ENCODE results near the gene MBOAT2. TPM values are rescaled to one million over a fixed set of nuclear protein-coding genes. Genes with fewer than 3 reads are reported as not detected.

MBOAT2 gene
- total and polyA plus RNA-seq, 7 donors = 0.11 to 3.5 (median 0.83) TPM

GRCh38 chr2:8837795-8838140 lies 165.7 kb downstream of the MBOAT2 start:
- no peaks in the 10 kb centered on the region for H3K36me3 ChIP-seq (ENCODE audit: insufficient read depth in 1 of 2, low read depth in 1 of 2)
- H3K4me3 ChIP-seq = peak overlapping the region; percentile 98
- DNase-seq = no peak
- peak overlapping the region; percentile 85 for H3K27ac ChIP-seq
- no peak for TF ChIP-seq CTCF (IDR thresholded peaks at IDR 0.05)
- H3K4me1 ChIP-seq = peaks cover 26% of the 10 kb centered on the region
- intact Hi-C loops (cut with DNase I) = no loop called here
- WGBS, 3 donors = 75 to 82% (median 76%) methylated on average over 11 of the region's 11 CpGs
- no peaks in the 10 kb centered on the region for H3K9me3 ChIP-seq
- H3K27me3 ChIP-seq (ENCODE audit: insufficient read depth in 3 of 3, low read length in 2 of 3) = no peaks in the 10 kb centered on the region
- peak; percentile 21 to 44 (median 22) for ATAC-seq

DNA sequence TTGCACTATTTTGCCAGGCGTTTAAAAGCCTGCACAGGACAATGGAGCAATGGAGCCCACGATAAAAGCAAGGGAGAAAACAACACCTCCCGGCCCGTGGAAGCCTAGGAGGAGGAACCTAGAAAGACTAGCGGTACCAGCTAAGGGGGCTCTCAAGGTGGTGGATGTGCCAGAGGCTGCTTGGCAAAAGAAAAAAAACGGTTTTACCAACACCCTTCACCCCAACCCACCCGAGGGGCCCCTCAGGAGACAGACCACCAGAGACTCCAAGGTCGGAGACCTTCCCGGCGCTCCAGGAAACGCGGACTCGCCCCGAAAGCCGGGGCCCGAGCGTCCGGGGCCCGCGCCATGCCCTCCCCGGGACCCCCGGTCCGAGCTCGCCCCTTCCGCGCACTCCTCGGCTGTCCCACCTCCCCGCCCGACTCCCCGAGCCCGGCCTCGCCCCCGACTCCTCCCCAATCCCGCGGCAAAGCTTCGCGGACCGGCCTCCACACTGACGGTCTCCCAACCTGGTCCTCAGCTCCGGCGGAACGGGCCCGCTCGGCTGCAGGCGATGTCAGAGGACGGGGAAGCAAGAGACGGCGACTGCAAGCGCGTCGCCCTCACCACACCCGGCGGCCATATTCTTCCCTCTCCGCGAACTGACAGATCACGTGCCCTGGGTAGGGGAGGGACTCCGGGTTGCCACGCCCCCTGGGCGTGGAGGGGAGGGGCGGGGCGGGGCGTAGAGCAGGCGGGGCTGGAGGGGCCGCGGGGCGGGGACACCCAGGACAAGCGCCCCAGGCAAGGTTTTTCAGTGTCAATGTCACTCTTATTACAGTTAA lies 166.3 kb downstream of the MBOAT2 start, which contains the start of gene KIDINS220:
Gene KIDINS220, minus strand, starts transcription at position 643 of the 824 bp plus-strand sequence. CDS start 10,520 bp downstream, outside the sequence.
- WGBS, 3 donors = 0 to 1% (median 0%) methylated on average over 48 to 67 of the region's 67 CpGs
- H3K36me3 ChIP-seq (ENCODE audit: insufficient read depth in 1 of 2, low read depth in 1 of 2) = peaks cover 0 to 3% of the 10 kb centered on the region in 2 donors
- peak; percentile 85 to 92 for DNase-seq
- intact Hi-C loops (cut with DNase I) = no loop called here
- no peaks in the 10 kb centered on the region for H3K9me3 ChIP-seq
- H3K27ac ChIP-seq = peak within 1 kb of the TSS; percentile 85
- TF ChIP-seq CTCF (IDR thresholded peaks at IDR 0.05) = no peak
- H3K4me3 ChIP-seq = peak within 1 kb of the TSS; percentile 98
- peaks cover 28% of the 10 kb centered on the region for H3K4me1 ChIP-seq
- peak; percentile 98 to 99 (median 99) for ATAC-seq
- no peaks in the 10 kb centered on the region for H3K27me3 ChIP-seq (ENCODE audit: insufficient read depth in 3 of 3, low read length in 2 of 3)

- no peak for ATAC-seq
- no peak for TF ChIP-seq CTCF (IDR thresholded peaks at IDR 0.05)
- no peaks in the 10 kb centered on the region for H3K9me3 ChIP-seq
These were observed 168.2 kb downstream of the MBOAT2 start for GRCh38 chr2:8835279-8835678.

DNA sequence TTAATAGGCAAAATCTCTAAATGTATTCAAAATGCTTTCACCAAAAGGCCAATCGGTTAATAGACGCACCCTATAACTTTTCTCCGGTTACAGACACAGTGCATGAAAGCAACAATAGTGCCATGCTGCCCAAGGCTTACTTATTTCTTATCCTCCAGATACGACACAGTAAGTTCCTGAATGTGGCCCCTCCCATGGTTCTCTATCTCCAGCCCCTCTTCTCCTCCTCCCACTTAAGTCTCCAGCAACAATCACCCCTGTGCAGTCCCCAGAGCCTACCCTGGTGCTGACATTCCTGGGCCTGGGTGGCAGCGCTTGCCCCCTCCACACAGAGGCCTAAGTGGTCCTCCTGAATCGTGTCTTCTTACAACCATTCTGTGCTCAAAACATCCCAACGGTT lies 169.6 kb downstream of the MBOAT2 start:
- Histone ChIP-seq H3K27ac (no peak overlapping the region), H3K9me3 (no peaks in the 10 kb centered on the region), H3K4me3 (no peak overlapping the region), H3K27me3 (ENCODE audit: insufficient read depth in 3 of 3, low read length in 2 of 3) (no peaks in the 10 kb centered on the region), H3K36me3 (ENCODE audit: insufficient read depth in 1 of 2, low read depth in 1 of 2) (peaks cover 0 to 3% of the 10 kb centered on the region in 2 donors), H3K4me1 (peaks cover 46% of the 10 kb centered on the region)
- no peak for ATAC-seq
- TF ChIP-seq CTCF (IDR thresholded peaks at IDR 0.05) = no peak
- intact Hi-C loops (cut with DNase I) = no loop called here
- DNase-seq = no peak
- 83 to 94% (median 91%) methylated on average over 7 of the region's 7 CpGs for WGBS, 3 donors

More at GRCh38 chr2:8835279-8835678, 168.2 kb downstream of the MBOAT2 start:
- Histone ChIP-seq H3K36me3 (ENCODE audit: insufficient read depth in 1 of 2, low read depth in 1 of 2) (peaks cover 0 to 3% of the 10 kb centered on the region in 2 donors), H3K27me3 (ENCODE audit: insufficient read depth in 3 of 3, low read length in 2 of 3) (no peaks in the 10 kb centered on the region), H3K4me3 (peak overlapping the region; percentile 98), H3K27ac (no peak overlapping the region), H3K4me1 (peaks cover 42% of the 10 kb centered on the region)
- no peak for DNase-seq
- intact Hi-C loops (cut with DNase I) = no loop called here
